Kidney epithelial cell (primary cell): ENCODE results near the gene FOSL2. TPM values are rescaled to one million over a fixed set of nuclear protein-coding genes. Genes with fewer than 3 reads are reported as not detected.

Experiments
- DNase-seq: peaks from one replicate; pipeline ENCODE4 v3.0.0-alpha.2; 2010; ENCODE audit warnings: low read depth
- H3K27me3 ChIP-seq: 2 replicates; pipeline ENCODE4 v1.6.0; 2011; ENCODE audit warnings: low read length; ENCODE audit not compliant: control insufficient read depth, insufficient read depth
- H3K36me3 ChIP-seq: 2 replicates; pipeline ENCODE4 v1.5.1; 2011; ENCODE audit warnings: low read length; ENCODE audit not compliant: control insufficient read depth, insufficient read depth
- H3K4me3 ChIP-seq: 2 replicates; pipeline ENCODE4 v1.5.1; 2011; ENCODE audit warnings: low read depth, mild to moderate bottlenecking, control low read depth, low read length
- total RNA-seq: library from RNA; depleted of rRNA; stranded (reverse); fragments of >200 nt; gene quantifications from 2 replicates; pipeline ENCODE4 v1.2.3, GENCODE V29; 2015
- TF ChIP-seq, protein P1 (sequence below): IDR thresholded peaks from 2 replicates; pipeline ENCODE4 v1.5.1; 2011; ENCODE audit warnings: mild to moderate bottlenecking, moderate library complexity, low read length, control low read depth, inconsistent platforms; ENCODE audit not compliant: insufficient read depth, poor library complexity, severe bottlenecking

Gene FOSL2
- total RNA-seq, 1 donor from 2014 or later, result 85.5 TPM

DNA sequence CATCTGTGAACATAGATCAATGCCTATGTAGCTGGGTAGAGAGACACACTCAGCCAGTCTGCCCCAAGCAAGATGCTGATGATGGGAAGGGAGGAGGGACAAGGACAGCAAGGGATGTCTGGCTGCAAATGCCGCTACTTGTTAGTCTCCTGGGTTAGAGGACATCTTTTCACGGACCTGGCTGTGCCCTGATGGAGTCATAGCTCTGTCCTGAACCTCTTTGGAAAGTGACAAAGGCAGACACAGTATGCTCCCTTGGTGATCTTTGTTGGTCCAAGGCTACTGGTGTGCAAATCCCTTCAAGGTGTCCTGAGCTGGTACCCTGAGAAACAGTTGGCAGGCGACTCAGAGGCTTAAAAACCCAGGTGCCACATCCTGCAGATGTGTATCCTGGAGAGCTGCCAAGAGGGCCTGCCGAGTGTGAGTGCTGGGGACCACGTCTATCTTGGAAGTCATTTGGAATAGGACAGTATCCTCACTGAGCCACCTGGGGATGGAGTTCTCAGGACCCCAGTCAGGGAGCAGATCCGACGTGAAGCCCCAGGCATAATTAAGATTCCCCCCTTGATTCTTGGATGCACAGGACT lies 10.8 kb downstream of the FOSL2 start:
- Histone ChIP-seq H3K36me3 (peaks cover 11% of the 10 kb centered on the region), H3K4me3 (no peak overlapping the region)
- no peak for DNase-seq

DNA sequence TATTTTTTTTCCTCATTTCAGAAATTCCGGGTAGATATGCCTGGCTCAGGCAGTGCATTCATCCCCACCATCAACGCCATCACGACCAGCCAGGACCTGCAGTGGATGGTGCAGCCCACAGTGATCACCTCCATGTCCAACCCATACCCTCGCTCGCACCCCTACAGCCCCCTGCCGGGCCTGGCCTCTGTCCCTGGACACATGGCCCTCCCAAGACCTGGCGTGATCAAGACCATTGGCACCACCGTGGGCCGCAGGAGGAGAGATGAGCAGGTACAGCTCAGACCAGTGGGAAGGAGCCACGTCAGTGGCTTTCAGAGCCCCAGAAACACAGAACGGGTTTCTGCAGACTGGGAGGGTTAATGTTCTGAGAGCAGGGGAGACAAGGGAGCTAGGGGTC lies 11.4 kb downstream of the FOSL2 start:
- TF ChIP-seq, protein P1, sequence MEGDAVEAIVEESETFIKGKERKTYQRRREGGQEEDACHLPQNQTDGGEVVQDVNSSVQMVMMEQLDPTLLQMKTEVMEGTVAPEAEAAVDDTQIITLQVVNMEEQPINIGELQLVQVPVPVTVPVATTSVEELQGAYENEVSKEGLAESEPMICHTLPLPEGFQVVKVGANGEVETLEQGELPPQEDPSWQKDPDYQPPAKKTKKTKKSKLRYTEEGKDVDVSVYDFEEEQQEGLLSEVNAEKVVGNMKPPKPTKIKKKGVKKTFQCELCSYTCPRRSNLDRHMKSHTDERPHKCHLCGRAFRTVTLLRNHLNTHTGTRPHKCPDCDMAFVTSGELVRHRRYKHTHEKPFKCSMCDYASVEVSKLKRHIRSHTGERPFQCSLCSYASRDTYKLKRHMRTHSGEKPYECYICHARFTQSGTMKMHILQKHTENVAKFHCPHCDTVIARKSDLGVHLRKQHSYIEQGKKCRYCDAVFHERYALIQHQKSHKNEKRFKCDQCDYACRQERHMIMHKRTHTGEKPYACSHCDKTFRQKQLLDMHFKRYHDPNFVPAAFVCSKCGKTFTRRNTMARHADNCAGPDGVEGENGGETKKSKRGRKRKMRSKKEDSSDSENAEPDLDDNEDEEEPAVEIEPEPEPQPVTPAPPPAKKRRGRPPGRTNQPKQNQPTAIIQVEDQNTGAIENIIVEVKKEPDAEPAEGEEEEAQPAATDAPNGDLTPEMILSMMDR, result no peak
- Histone ChIP-seq H3K4me3 (no peak overlapping the region), H3K36me3 (peaks cover 11% of the 10 kb centered on the region), H3K27me3 (no peaks in the 10 kb centered on the region)
- no peak for DNase-seq

More for the DNA sequence above, 10.8 kb downstream of the FOSL2 start:
- no peaks in the 10 kb centered on the region for H3K27me3 ChIP-seq
- TF ChIP-seq, protein P1, result no peak

DNA sequence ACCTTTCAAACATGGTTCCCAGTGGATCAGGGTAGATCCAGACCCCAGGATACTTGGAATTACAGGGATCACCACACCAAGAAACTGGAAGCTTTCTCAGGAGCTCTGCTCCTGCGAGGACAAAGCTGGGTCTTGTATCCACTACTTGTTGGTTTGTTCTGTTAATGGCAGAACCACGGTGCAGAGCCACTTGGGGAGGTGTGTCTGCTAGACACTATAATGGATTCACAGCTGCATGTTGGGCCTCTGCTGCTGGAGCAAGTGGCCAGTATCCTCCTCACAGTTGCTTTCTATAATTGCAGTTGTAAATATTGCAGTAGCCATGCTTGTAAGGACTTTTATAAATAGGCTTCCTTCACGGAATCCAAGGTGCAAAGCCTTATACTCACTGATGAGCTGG lies 12.9 kb downstream of the FOSL2 start:
- Histone ChIP-seq H3K4me3 (no peak overlapping the region), H3K36me3 (peaks cover 12% of the 10 kb centered on the region), H3K27me3 (no peaks in the 10 kb centered on the region)
- no peak for DNase-seq
- TF ChIP-seq, protein P1, result no peak

DNA sequence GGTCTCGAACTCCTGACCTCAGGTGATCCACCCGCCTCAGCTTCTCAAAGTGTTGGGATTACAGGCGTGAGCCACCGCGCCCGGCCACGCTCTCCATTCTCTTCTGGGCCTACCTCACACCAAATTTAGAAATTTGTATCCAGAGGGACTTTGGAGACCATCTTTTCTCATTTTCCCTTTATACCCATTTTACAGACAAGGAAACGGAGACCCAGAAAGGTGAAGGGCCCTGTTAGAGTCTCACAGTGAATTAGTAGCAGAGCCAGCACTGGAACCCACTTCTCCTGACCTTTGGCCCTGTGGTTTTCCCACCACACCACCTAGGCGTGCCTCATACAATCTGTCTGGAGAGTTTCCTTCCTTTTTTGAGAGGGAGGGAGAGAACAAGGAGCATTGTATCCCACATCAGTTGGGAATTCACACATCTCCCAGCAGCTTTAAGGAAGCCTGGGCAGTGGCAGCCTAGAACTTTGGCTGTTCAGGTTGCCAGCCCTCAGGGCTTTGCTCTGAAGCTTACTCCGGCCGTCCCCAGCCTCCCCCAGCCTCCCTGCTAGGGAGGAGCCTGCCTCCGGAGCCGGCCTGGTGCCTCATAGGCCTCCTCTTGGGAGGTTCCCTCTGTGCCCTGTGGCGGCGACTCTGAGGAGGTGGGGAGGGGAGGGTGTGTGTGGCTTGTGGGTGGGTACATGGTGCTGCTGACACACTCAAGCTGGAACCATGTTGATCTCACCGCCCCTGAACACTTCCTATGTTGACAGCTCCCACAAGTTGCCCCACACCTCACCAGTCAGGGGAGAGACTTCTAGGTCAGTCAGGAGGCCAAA lies 13.8 kb downstream of the FOSL2 start:
- no peaks in the 10 kb centered on the region for H3K27me3 ChIP-seq
- H3K4me3 ChIP-seq, result no peak overlapping the region
- TF ChIP-seq, protein P1, result no peak
- no peak for DNase-seq
- peaks cover 14% of the 10 kb centered on the region for H3K36me3 ChIP-seq

DNA sequence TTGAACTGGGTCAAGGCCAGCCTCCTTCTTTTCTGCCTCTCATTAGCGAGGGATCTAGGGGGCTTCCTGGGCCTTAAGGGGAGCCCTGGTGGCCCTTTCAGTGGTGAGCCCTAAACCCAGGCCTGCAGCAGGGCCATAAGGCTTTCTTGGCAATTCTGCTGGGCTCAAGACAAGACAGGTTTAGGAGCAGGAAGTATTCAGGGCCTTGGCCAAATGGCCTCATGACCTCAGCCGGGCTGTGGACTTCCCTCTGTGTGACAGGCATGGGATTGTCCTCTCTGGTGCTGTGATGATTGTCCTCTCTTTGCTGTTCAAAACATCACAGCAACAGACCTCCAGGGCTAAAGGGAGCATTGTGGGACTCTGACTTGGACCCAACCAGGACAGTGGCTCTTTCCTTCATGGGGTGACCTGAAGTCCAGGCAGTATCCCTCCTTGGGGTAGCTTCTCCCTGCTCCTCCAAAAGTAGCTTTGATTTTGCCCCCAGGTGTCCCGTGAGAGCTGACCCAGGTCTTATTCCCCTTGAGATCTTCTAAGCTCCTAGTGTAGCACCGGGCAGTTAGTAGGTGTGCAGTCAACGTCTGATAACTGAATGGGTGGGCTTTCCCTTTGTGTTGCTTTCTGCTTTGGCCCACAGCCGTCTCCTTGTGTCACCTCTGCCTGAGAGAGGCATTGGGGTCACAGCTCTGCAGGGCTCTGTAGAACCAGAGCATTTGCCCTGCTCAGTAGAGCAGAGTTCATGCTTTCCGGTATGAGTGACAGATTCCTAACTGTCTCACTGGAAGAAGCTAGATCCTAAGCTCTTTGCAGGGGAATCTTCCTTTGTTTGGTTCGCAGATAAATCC lies 14.7 kb downstream of the FOSL2 start:
- H3K36me3 ChIP-seq, result peaks cover 13% of the 10 kb centered on the region
- TF ChIP-seq, protein P1, result no peak

More for the DNA sequence above, 14.7 kb downstream of the FOSL2 start:
- Histone ChIP-seq H3K27me3 (no peaks in the 10 kb centered on the region), H3K4me3 (no peak overlapping the region)
- no peak for DNase-seq
